Naive thymus-derived CD8-positive, alpha-beta T cell (primary cell): ENCODE measurements around the gene MRM3. TPM values are rescaled to one million over a fixed set of nuclear protein-coding genes. Genes with fewer than 3 reads are reported as not detected.
"Not testable (repeated sequence)": the region's sequence is repeated elsewhere in the genome, so short reads cannot be mapped to it uniquely, and the experiment has no call there.

Source experiments
- ATAC-seq, 2 donors: fragments of 150-1000 bp; cut with Tn5 transposase in 1 of 2; sonication (Bioruptor Pico), chemical (Tn5 transposase) in 1 of 2; 1 replicate in 1 of 2; 2 replicates in 1 of 2; pipeline ENCODE4 v1.10.0; 2021; ENCODE audit warnings: mild to moderate bottlenecking in 2 of 2, moderate library complexity in 2 of 2
- POLR2A ChIA-PET: fragments of 350-600 bp; sonication (Branson Sonifier 250); formaldehyde crosslinking; loops from one replicate; lab custom pipeline; 2021; ENCODE audit warnings: antibody characterized with exemption; lab: Charles Lee
- DNase-seq, 10 donors: peaks; one replicate each; pipeline versions ENCODE4 v3.0.0 to v3.0.0-alpha.2; 2020 to 2022
- H3K27ac Mint-ChIP-seq, 10 donors: one replicate each; pipeline ENCODE4 v1.8.0; 2020 to 2022; ENCODE audit warnings: mild to moderate bottlenecking in 10 of 10, mixed read lengths in 10 of 10, moderate library complexity in 4 of 10, inconsistent platforms in 1 of 10
- H3K27me3 Mint-ChIP-seq, 5 donors: one replicate each; pipeline ENCODE4 v1.8.0; 2021 to 2022; ENCODE audit warnings: mixed read lengths in 5 of 5
- H3K36me3 Mint-ChIP-seq, 3 donors: one replicate each; pipeline ENCODE4 v1.8.0; 2020 to 2022; ENCODE audit warnings: mixed read lengths in 3 of 3, mild to moderate bottlenecking in 2 of 3, inconsistent platforms in 1 of 3
- H3K4me1 Mint-ChIP-seq, 4 donors: one replicate each; pipeline ENCODE4 v1.8.0; 2021 to 2022; ENCODE audit warnings: mixed read lengths in 4 of 4
- H3K4me3 Mint-ChIP-seq, 10 donors: one replicate each; pipeline ENCODE4 v1.8.0; 2020 to 2022; ENCODE audit warnings: mild to moderate bottlenecking in 10 of 10, mixed read lengths in 10 of 10, moderate library complexity in 6 of 10, inconsistent platforms in 1 of 10
- H3K9me3 Mint-ChIP-seq, 9 donors: one replicate each; pipeline ENCODE4 v1.8.0; 2020 to 2022; ENCODE audit warnings: mixed read lengths in 9 of 9, mild to moderate bottlenecking in 3 of 9, inconsistent platforms in 1 of 9, moderate library complexity in 1 of 9
- polyA plus RNA-seq, 3 donors: library from polyadenylated mRNA; unstranded; fragments of 300-500 nt; fragmentation: Illumina TruSeq; gene quantifications; one replicate each; pipeline ENCODE4 v1.2.3, GENCODE V29; 2021
- total RNA-seq, 8 experiments: library from RNA in 2 of 8; stranded (reverse) in 2 of 8; gene quantifications; one replicate each; pipeline ENCODE4 v1.2.3 and lab custom pipeline; 2021 to 2026

MRM3 gene
- total and polyA plus RNA-seq, 5 experiments from 2014 or later, result 23.7 to 27.2 (median 26.2) TPM

GRCh38 chr17:759964-760363 lies 22.2 kb upstream of the MRM3 start:
- Mint-ChIP-seq H3K36me3 (peaks cover 0 to 70% (median 10%) of the 10 kb centered on the region in 3 donors), H3K27me3 (no peaks in the 10 kb centered on the region), H3K4me3 (no peak overlapping the region), H3K4me1 (peaks cover 0 to under 1% (median 0%) of the 10 kb centered on the region in 4 donors), H3K9me3 (no peaks in the 10 kb centered on the region), H3K27ac (no peak overlapping the region)
- POLR2A ChIA-PET, result no interaction called here
- DNase-seq, result no peak
- no peak for ATAC-seq

- Mint-ChIP-seq H3K27ac (no peak overlapping the region), H3K36me3 (peaks cover 0 to 74% (median 13%) of the 10 kb centered on the region in 3 donors), H3K27me3 (no peaks in the 10 kb centered on the region), H3K4me1 (peaks cover 0 to 3% (median 0%) of the 10 kb centered on the region in 4 donors), H3K4me3 (no peak overlapping the region), H3K9me3 (no peaks in the 10 kb centered on the region)
- no peak for DNase-seq
- POLR2A ChIA-PET, result no interaction called here
- ATAC-seq, result no peak
These were observed 21.8 kb upstream of the MRM3 start for GRCh38 chr17:760371-760770.

GRCh38 chr17:767076-767475 lies 15.1 kb upstream of the MRM3 start:
- ATAC-seq (no peak), DNase-seq (no peak)
- peaks cover 4 to 79% (median 27%) of the 10 kb centered on the region in 3 donors for H3K36me3 Mint-ChIP-seq
- POLR2A ChIA-PET, result no interaction called here
- no peaks in the 10 kb centered on the region for H3K27me3 Mint-ChIP-seq
- peaks cover 0 to 10% (median 0%) of the 10 kb centered on the region in 4 donors for H3K4me1 Mint-ChIP-seq
- no peak overlapping the region for H3K27ac Mint-ChIP-seq
- H3K4me3 Mint-ChIP-seq, result no peak overlapping the region
- no peaks in the 10 kb centered on the region for H3K9me3 Mint-ChIP-seq

GRCh38 chr17:773016-773415 lies 9.1 kb upstream of the MRM3 start:
- no peak for DNase-seq
- Mint-ChIP-seq H3K9me3 (no peaks in the 10 kb centered on the region), H3K27ac (no peak overlapping the region), H3K36me3 (peaks cover 0 to 94% (median 22%) of the 10 kb centered on the region in 3 donors), H3K4me3 (no peak overlapping the region), H3K27me3 (no peaks in the 10 kb centered on the region), H3K4me1 (peaks cover 0 to 8% (median 4%) of the 10 kb centered on the region in 4 donors)
- POLR2A ChIA-PET, result interaction anchor here (1.0 kb wide), 1 partner anchor 9 kb away, joined by 3 read pairs; the partner anchor contains the start of gene GLOD4
- ATAC-seq, result no peak

GRCh38 chr17:773467-774312 lies 8.5 kb upstream of the MRM3 start:
- ATAC-seq (no peak), DNase-seq (no peak)
- Mint-ChIP-seq H3K4me1 (peaks cover 0 to 9% (median 6%) of the 10 kb centered on the region in 4 donors), H3K4me3 (no peak overlapping the region), H3K36me3 (peaks cover 0 to 97% (median 22%) of the 10 kb centered on the region in 3 donors), H3K27me3 (no peaks in the 10 kb centered on the region), H3K27ac (peak overlapping the region in 3 of 10 donors; percentile 5 to 48 (median 15)), H3K9me3 (no peaks in the 10 kb centered on the region)
- POLR2A ChIA-PET, result interaction anchor here (1.0 kb wide), 1 partner anchor 8 kb away, joined by 3 read pairs; the partner anchor contains the start of gene GLOD4

- Mint-ChIP-seq H3K27me3 (no peaks in the 10 kb centered on the region), H3K36me3 (peaks cover 0 to 95% (median 21%) of the 10 kb centered on the region in 3 donors), H3K9me3 (no peaks in the 10 kb centered on the region), H3K4me3 (no peak overlapping the region), H3K4me1 (peaks cover 0 to 11% (median 8%) of the 10 kb centered on the region in 4 donors), H3K27ac (peak overlapping the region in 1 of 10 donors; percentile 15)
- ATAC-seq (no peak), DNase-seq (no peak)
- POLR2A ChIA-PET, result no interaction called here
These were observed 7.9 kb upstream of the MRM3 start for GRCh38 chr17:774313-774584.

GRCh38 chr17:778096-778495 lies 4.1 kb upstream of the MRM3 start:
- peaks cover 0 to 64% (median 8%) of the 10 kb centered on the region in 3 donors for H3K36me3 Mint-ChIP-seq
- POLR2A ChIA-PET, result no interaction called here

GRCh38 chr17:784143-784542 lies 2.0 kb downstream of the MRM3 start:
- ATAC-seq, result no peak
- DNase-seq, result no peak
- POLR2A ChIA-PET, result no interaction called here
- Mint-ChIP-seq H3K27ac (peak overlapping the region in 3 of 10 donors; percentile 5 to 96 (median 26)), H3K27me3 (peaks cover 0 to 1% (median 0%) of the 10 kb centered on the region in 5 donors), H3K4me3 (peak overlapping the region; percentile 26 to 99 (median 80)), H3K4me1 (peaks cover 22 to 47% (median 44%) of the 10 kb centered on the region in 4 donors), H3K36me3 (peaks cover 0 to 36% (median 2%) of the 10 kb centered on the region in 3 donors), H3K9me3 (no peaks in the 10 kb centered on the region)

More at GRCh38 chr17:778096-778495, 4.1 kb upstream of the MRM3 start:
- Mint-ChIP-seq H3K27ac (no peak overlapping the region), H3K9me3 (no peaks in the 10 kb centered on the region), H3K4me3 (no peak overlapping the region), H3K27me3 (peaks cover 0 to 1% (median 0%) of the 10 kb centered on the region in 5 donors), H3K4me1 (peaks cover 25 to 36% (median 28%) of the 10 kb centered on the region in 4 donors)
- ATAC-seq, result no peak
- DNase-seq, result no peak

- DNase-seq, H3K27ac Mint-ChIP-seq, ATAC-seq, POLR2A ChIA-PET, H3K27me3 Mint-ChIP-seq, H3K4me3 Mint-ChIP-seq, H3K9me3 Mint-ChIP-seq: not testable (repeated sequence)
- H3K4me1 Mint-ChIP-seq, result peaks cover 19 to 42% (median 37%) of the 10 kb centered on the region in 4 donors
- peaks cover 0 to 45% (median 2%) of the 10 kb centered on the region in 3 donors for H3K36me3 Mint-ChIP-seq
These were observed 3.7 kb downstream of the MRM3 start for GRCh38 chr17:785901-786300.

GRCh38 chr17:787641-788221 lies 5.6 kb downstream of the MRM3 start:
- POLR2A ChIA-PET, result interaction anchor here (0.6 kb wide), 1 partner anchor 36 kb away, joined by 6 read pairs; the partner anchor contains the start of gene GEMIN4
- ATAC-seq, result no peak
- Mint-ChIP-seq H3K36me3 (peaks cover 0 to 62% (median 7%) of the 10 kb centered on the region in 3 donors), H3K9me3 (no peaks in the 10 kb centered on the region), H3K27me3 (no peaks in the 10 kb centered on the region), H3K27ac (no peak overlapping the region), H3K4me1 (peaks cover 12 to 26% (median 22%) of the 10 kb centered on the region in 4 donors), H3K4me3 (no peak overlapping the region)
- DNase-seq, result no peak

- no peak for ATAC-seq
- POLR2A ChIA-PET, result no interaction called here
- no peaks in the 10 kb centered on the region for H3K9me3 Mint-ChIP-seq
- DNase-seq, result no peak
- H3K4me1 Mint-ChIP-seq, result peaks cover 9 to 18% (median 15%) of the 10 kb centered on the region in 4 donors
- H3K27me3 Mint-ChIP-seq, result no peaks in the 10 kb centered on the region
- peaks cover 0 to 62% (median 8%) of the 10 kb centered on the region in 3 donors for H3K36me3 Mint-ChIP-seq
- no peak overlapping the region for H3K27ac Mint-ChIP-seq
- no peak overlapping the region for H3K4me3 Mint-ChIP-seq
These were observed 6.4 kb downstream of the MRM3 start for GRCh38 chr17:788551-788950.

- H3K9me3 Mint-ChIP-seq, result no peaks in the 10 kb centered on the region
- H3K27ac Mint-ChIP-seq, result no peak overlapping the region
- peaks cover 6 to 10% (median 9%) of the 10 kb centered on the region in 4 donors for H3K4me1 Mint-ChIP-seq
- H3K27me3 Mint-ChIP-seq, result no peaks in the 10 kb centered on the region
- H3K36me3 Mint-ChIP-seq, result peaks cover 0 to 62% (median 8%) of the 10 kb centered on the region in 3 donors
- H3K4me3 Mint-ChIP-seq, result no peak overlapping the region
- ATAC-seq (no peak), DNase-seq (no peak)
- POLR2A ChIA-PET, result no interaction called here
These were observed 7.1 kb downstream of the MRM3 start for GRCh38 chr17:789160-789840.
